Left renal pelvis (tissue), 4 donors: ENCODE measurements around the gene TNFRSF1B. TPM values are rescaled to one million over a fixed set of nuclear protein-coding genes. Genes with fewer than 3 reads are reported as not detected.

Experiments used
- DNase-seq, 4 donors: peaks; one replicate each; pipeline ENCODE4 v3.0.0-alpha.2; 2013; ENCODE audit warnings: low read depth in 4 of 4, low spot score in 3 of 4
- polyA plus RNA-seq, 4 donors: library from polyadenylated mRNA; unstranded; fragments of 120-200 nt; gene quantifications; one replicate each; pipeline ENCODE4 v1.2.1, GENCODE V29; 2013; ENCODE audit not compliant: insufficient read length in 4 of 4

Gene TNFRSF1B
- polyA plus RNA-seq, 4 donors: 6.0 to 8.5 (median 7.3) TPM

- no peak for DNase-seq
Measured at GRCh38 chr1:12188115-12188514, 21.3 kb downstream of the TNFRSF1B start.

- no peak for DNase-seq
Measured at GRCh38 chr1:12188657-12189327, 22.0 kb downstream of the TNFRSF1B start.

GRCh38 chr1:12189328-12189682 is 22.5 kb downstream of the TNFRSF1B start:
- DNase-seq: no peak

GRCh38 chr1:12191242-12192032 is 24.6 kb downstream of the TNFRSF1B start:
- DNase-seq: no peak

GRCh38 chr1:12194666-12195216 is 27.9 kb downstream of the TNFRSF1B start:
- no peak for DNase-seq

GRCh38 chr1:12195416-12195815 is 28.6 kb downstream of the TNFRSF1B start:
- no peak for DNase-seq

- no peak for DNase-seq
Measured at GRCh38 chr1:12196641-12197482, 30.1 kb downstream of the TNFRSF1B start.

GRCh38 chr1:12197483-12197880 is 30.7 kb downstream of the TNFRSF1B start:
- DNase-seq: no peak

- no peak for DNase-seq
Measured at GRCh38 chr1:12200208-12200607, 33.4 kb downstream of the TNFRSF1B start.

GRCh38 chr1:12201352-12202189 is 34.8 kb downstream of the TNFRSF1B start:
- no peak for DNase-seq

- no peak for DNase-seq
Measured at GRCh38 chr1:12202190-12202497, 35.4 kb downstream of the TNFRSF1B start.

GRCh38 chr1:12202577-12202976 is 35.8 kb downstream of the TNFRSF1B start:
- DNase-seq: no peak

GRCh38 chr1:12203216-12204007 is 36.6 kb downstream of the TNFRSF1B start:
- no peak for DNase-seq

GRCh38 chr1:12204140-12204539 is 37.3 kb downstream of the TNFRSF1B start:
- DNase-seq: no peak

- no peak for DNase-seq
Measured at GRCh38 chr1:12204754-12205658, 38.2 kb downstream of the TNFRSF1B start.

GRCh38 chr1:12206238-12206637 is 39.4 kb downstream of the TNFRSF1B start:
- no peak for DNase-seq

- no peak for DNase-seq
Measured at GRCh38 chr1:12206792-12207424, 40.1 kb downstream of the TNFRSF1B start.

GRCh38 chr1:12208271-12208670 is 41.5 kb downstream of the TNFRSF1B start:
- DNase-seq: no peak
